ENCODE measurements around the gene MYL9. TPM values are rescaled to one million over a fixed set of nuclear protein-coding genes. Genes with fewer than 3 reads are reported as not detected.

Gene MYL9
- total and polyA plus RNA-seq, 9 donors = 69.5 to 1,408 (median 681) TPM

DNA sequence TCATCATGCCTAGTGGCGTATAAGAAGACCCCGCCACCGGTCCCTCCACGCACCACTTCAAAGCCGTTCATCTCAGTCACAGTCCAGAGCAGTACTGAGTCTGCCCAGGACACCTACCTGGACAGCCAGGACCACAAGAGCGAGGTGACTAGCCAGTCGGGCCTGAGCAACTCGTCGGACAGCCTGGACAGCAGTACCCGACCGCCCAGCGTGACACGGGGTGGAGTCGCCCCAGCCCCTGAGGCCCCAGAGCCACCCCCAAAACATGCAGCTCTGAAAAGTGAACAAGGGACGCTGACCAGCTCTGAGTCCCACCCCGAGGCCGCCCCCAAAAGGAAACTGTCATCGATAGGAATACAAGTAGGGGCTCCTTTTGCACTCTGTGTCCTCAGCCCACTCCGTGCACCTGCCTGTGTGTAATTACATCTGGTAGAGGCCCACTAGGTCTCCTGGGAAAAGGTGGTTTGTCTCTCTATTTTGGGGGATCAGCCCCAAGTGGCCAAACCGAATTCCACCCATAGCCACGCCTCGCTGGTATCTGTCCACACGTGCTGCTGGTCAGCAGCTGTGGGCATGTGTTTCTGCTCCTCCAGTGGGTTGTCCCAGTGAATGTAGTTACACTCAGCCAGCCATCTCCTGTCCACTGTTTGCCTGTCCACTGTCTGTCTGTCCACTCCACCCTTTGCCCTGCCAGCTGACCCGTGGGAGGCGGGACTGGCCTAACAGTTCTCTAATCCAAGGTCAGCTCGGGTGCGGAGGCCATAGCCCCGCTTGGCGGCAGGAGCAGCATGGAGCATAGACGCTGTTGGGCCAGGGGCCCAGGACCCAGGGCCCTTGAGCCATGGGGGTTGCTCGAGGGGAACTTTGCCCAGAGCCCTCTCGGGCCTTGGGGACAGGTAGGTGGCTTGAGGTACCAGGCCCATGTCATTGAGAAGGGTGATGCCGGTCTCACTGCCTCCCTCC, 44.3 kb upstream of the MYL9 start:
- H3K27me3 ChIP-seq = no peaks in the 10 kb centered on the region
- intact Hi-C loops (cut with DNase I) = no loop called here
- peaks cover 11% of the 10 kb centered on the region for H3K4me1 ChIP-seq (ENCODE audit: insufficient read depth)
- no peak for TF ChIP-seq POLR2A (IDR thresholded peaks at IDR 0.05)
- no peak for TF ChIP-seq EP300 (IDR thresholded peaks at IDR 0.05)
- TF ChIP-seq, protein P1, sequence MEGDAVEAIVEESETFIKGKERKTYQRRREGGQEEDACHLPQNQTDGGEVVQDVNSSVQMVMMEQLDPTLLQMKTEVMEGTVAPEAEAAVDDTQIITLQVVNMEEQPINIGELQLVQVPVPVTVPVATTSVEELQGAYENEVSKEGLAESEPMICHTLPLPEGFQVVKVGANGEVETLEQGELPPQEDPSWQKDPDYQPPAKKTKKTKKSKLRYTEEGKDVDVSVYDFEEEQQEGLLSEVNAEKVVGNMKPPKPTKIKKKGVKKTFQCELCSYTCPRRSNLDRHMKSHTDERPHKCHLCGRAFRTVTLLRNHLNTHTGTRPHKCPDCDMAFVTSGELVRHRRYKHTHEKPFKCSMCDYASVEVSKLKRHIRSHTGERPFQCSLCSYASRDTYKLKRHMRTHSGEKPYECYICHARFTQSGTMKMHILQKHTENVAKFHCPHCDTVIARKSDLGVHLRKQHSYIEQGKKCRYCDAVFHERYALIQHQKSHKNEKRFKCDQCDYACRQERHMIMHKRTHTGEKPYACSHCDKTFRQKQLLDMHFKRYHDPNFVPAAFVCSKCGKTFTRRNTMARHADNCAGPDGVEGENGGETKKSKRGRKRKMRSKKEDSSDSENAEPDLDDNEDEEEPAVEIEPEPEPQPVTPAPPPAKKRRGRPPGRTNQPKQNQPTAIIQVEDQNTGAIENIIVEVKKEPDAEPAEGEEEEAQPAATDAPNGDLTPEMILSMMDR (IDR thresholded peaks at IDR 0.05) = no peak
- no peaks in the 10 kb centered on the region for H3K36me3 ChIP-seq
- no peak overlapping the region for H3K4me3 ChIP-seq
- H3K27ac ChIP-seq = no peak overlapping the region
- DNase-seq = no peak
- H3K9me3 ChIP-seq = no peaks in the 10 kb centered on the region
- WGBS, 3 donors = 86 to 93% (median 89%) methylated on average over 32 to 33 of the region's 33 CpGs

DNA sequence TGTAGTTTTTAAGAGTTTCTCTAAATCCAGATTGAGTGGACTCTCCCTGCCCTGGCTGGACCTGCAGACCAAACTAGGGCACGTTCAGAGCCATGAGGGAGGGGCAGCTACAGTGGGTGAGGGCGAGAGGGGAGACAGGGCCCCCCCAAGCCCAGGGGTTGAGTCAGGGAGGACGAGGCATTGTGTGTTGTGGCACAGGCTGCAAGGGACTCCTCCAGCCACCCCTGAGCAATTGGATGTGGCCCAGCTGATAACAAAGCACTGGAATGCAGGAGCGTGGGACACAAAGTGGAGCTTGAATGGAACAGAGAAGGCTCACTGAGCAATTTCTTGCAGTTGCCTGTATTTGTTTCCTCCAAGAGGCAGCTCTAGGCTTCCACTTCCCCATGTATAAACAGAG, 43.5 kb upstream of the MYL9 start:
- no peaks in the 10 kb centered on the region for H3K27me3 ChIP-seq
- no peak for DNase-seq
- intact Hi-C loops (cut with DNase I) = no loop called here
- H3K27ac ChIP-seq = no peak overlapping the region
- H3K4me3 ChIP-seq = no peak overlapping the region
- H3K36me3 ChIP-seq = no peaks in the 10 kb centered on the region
- H3K4me1 ChIP-seq (ENCODE audit: insufficient read depth) = peaks cover 11% of the 10 kb centered on the region
- no peaks in the 10 kb centered on the region for H3K9me3 ChIP-seq
- 9 to 20% (median 18%) methylated on average over 4 of the region's 4 CpGs for WGBS, 3 donors
- no peak for TF ChIP-seq EP300 (IDR thresholded peaks at IDR 0.05)
- TF ChIP-seq, protein P1 (IDR thresholded peaks at IDR 0.05) = no peak
- no peak for TF ChIP-seq POLR2A (IDR thresholded peaks at IDR 0.05)

DNA sequence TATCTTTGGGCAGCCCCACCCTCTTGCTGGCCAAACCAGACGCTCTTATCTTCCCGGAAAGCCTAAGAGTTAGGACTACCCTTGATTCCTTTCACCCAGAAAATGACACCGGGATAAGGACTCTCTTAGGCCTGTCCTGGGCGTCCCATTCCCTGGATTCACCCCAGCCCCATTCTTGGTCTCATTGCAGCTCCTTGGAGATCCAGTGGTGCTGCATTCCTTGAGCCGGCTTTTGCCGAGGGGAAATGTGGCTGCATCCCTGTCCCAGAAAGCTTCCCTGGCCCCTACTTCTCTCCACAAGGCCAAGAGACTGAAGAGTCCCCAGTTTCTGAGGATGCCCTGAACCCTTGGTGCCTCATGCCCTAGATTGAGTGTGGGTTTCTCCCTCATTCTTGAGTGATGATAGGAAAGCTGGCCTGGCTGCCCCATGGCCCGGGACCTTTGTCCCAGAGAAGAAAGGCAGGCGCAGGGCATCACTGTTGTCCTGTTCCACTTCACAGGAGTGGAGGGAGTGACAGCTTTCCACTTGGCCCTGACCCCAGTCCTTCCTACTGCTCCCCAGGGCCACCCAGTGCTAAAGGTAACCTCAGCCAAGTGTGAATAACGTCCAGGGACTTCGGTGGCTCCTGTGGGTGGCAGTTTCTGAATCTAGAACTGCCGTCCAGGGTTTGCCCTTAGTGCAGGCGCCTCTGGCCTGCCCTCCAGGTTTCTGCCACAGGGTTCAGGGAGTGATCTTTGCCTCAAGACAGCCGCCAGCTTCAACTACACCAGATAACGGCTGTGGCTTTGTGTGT, 42.7 kb upstream of the MYL9 start:
- H3K27me3 ChIP-seq = no peaks in the 10 kb centered on the region
- intact Hi-C loops (cut with DNase I) = no loop called here
- WGBS, 3 donors = 78 to 80% (median 80%) methylated on average over 14 of the region's 14 CpGs
- H3K36me3 ChIP-seq = no peaks in the 10 kb centered on the region
- H3K27ac ChIP-seq = no peak overlapping the region
- no peak overlapping the region for H3K4me3 ChIP-seq
- no peak for DNase-seq
- TF ChIP-seq POLR2A (IDR thresholded peaks at IDR 0.05) = no peak
- no peak for TF ChIP-seq EP300 (IDR thresholded peaks at IDR 0.05)
- TF ChIP-seq, protein P1 (IDR thresholded peaks at IDR 0.05) = no peak
- H3K9me3 ChIP-seq = no peaks in the 10 kb centered on the region
- peaks cover 10% of the 10 kb centered on the region for H3K4me1 ChIP-seq (ENCODE audit: insufficient read depth)

DNA sequence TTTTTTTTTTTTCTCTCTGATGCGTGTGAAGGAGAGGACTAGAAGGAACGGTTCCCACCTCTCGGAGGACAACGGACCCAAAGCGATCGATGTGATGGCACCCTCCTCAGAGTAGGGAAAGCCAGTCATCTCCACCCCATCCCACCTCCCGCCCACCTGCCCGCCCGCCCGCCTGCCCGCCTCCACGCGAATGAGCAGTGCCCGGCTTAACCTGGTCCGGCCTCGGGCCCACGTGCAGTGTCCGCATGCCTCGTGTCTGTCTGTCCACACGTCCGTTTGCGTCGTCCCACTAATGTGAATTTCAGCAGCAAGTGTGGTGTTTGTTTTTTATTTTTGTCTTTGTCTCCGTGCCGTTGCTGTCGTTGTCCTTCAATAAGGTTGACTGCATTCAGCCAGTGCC, 42.1 kb upstream of the MYL9 start:
- Histone ChIP-seq H3K9me3 (no peaks in the 10 kb centered on the region), H3K27me3 (no peaks in the 10 kb centered on the region), H3K4me3 (no peak overlapping the region), H3K36me3 (no peaks in the 10 kb centered on the region), H3K4me1 (ENCODE audit: insufficient read depth) (peaks cover 9% of the 10 kb centered on the region), H3K27ac (no peak overlapping the region)
- WGBS, 3 donors = 87 to 88% (median 87%) methylated on average over 26 of the region's 26 CpGs
- DNase-seq = no peak
- intact Hi-C loops (cut with DNase I) = no loop called here
- no peak for TF ChIP-seq POLR2A (IDR thresholded peaks at IDR 0.05)
- TF ChIP-seq EP300 (IDR thresholded peaks at IDR 0.05) = no peak
- TF ChIP-seq, protein P1 (IDR thresholded peaks at IDR 0.05) = no peak

All from ovary (tissue), 9 donors.